Measurements from ENCODE around the gene UQCR10. TPM values are rescaled to one million over a fixed set of nuclear protein-coding genes. Genes with fewer than 3 reads are reported as not detected.

Gene UQCR10
- total RNA-seq, 1 experiment from 2014 or later = 93.7 TPM

DNA sequence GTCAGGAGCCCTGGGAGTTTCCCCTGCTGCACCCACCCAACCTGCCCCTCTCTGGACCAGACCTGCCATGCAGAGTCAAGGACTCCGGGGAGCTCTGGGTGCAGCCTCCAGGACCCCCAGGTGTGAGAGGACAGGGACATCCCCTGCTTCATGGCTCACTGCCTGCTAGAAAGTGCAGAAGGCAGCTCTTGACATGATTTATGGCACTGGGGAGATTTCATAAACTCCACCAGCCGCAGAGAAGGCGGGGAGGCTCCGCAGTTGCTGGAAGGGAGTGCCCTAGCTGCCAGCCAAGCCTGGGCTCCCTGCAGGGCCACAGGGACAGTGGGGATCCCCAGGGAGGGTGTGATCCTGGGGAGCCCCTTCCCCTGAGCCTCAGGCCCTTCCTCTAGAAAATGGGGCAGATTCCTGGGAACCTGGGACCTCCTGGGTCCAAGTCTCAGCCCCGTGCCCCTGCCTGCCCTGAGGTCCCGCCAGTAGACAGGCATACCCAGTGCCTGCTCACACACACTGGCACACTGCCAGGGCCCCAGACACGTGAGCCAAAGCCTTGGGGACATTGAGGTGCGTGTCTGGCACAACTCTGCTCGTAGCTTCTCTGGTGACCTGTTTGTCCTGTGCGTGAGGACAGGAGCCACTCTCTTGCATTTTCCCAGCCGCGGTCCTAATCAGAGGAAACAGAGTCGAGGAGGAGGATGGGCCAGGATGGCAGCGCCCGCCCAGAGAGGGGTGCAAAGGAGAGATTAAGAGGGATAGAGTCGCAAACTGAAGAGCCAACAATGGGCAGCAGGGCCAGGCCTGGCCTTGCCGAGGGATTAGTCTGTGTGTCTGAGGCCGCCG is 33.6 kb upstream of the UQCR10 start:
- Histone ChIP-seq H3K27me3 (ENCODE audit: control insufficient read depth, insufficient read depth, low read length) (no peaks in the 10 kb centered on the region), H3K4me3 (ENCODE audit: low read depth in 2 of 2, low read length in 2 of 2) (no peak overlapping the region), H3K4me1 (ENCODE audit: control insufficient read depth, insufficient read depth, low read length) (peaks cover 2% of the 10 kb centered on the region; the same call in 1 of the 2 replicates), H3K9me3 (ENCODE audit: control insufficient read depth, insufficient read depth, low read depth, low read length) (no peaks in the 10 kb centered on the region), H3K27ac (ENCODE audit: low read length) (no peak overlapping the region), H3K36me3 (ENCODE audit: control insufficient read depth, insufficient read depth, low read length) (no peaks in the 10 kb centered on the region)
- no peak for DNase-seq (ENCODE audit: low read depth, low spot score)
- no TSS peak for BruUV-seq (replicated peaks)
- in situ Hi-C loops (cut with HindIII; ENCODE audit: low pct_unique_long_range_greater_than_20kb, low sequenced_read_pairs) (no loop called here), intact Hi-C loops (cut with micrococcal nuclease; ENCODE audit: unreplicated experiment) (no loop called here)
- CTCF ChIA-PET = no interaction called here
- TF ChIP-seq TCF7L2 (IDR thresholded peaks at IDR 0.05; ENCODE audit: low read depth, low read length) (no peak), POLR2AphosphoS5 (IDR thresholded peaks at IDR 0.05; ENCODE audit: low read depth, low read length) (no peak), SIN3A (IDR thresholded peaks at IDR 0.05; ENCODE audit: borderline replicate concordance, insufficient read depth, low read depth, low read length) (no peak)
- TF ChIP-seq, protein P1, sequence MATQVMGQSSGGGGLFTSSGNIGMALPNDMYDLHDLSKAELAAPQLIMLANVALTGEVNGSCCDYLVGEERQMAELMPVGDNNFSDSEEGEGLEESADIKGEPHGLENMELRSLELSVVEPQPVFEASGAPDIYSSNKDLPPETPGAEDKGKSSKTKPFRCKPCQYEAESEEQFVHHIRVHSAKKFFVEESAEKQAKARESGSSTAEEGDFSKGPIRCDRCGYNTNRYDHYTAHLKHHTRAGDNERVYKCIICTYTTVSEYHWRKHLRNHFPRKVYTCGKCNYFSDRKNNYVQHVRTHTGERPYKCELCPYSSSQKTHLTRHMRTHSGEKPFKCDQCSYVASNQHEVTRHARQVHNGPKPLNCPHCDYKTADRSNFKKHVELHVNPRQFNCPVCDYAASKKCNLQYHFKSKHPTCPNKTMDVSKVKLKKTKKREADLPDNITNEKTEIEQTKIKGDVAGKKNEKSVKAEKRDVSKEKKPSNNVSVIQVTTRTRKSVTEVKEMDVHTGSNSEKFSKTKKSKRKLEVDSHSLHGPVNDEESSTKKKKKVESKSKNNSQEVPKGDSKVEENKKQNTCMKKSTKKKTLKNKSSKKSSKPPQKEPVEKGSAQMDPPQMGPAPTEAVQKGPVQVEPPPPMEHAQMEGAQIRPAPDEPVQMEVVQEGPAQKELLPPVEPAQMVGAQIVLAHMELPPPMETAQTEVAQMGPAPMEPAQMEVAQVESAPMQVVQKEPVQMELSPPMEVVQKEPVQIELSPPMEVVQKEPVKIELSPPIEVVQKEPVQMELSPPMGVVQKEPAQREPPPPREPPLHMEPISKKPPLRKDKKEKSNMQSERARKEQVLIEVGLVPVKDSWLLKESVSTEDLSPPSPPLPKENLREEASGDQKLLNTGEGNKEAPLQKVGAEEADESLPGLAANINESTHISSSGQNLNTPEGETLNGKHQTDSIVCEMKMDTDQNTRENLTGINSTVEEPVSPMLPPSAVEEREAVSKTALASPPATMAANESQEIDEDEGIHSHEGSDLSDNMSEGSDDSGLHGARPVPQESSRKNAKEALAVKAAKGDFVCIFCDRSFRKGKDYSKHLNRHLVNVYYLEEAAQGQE (IDR thresholded peaks at IDR 0.05; ENCODE audit: insufficient read depth in 1 of 2, low read depth in 2 of 2, low read length in 1 of 2) = no peak
- TF ChIP-seq, protein P2, sequence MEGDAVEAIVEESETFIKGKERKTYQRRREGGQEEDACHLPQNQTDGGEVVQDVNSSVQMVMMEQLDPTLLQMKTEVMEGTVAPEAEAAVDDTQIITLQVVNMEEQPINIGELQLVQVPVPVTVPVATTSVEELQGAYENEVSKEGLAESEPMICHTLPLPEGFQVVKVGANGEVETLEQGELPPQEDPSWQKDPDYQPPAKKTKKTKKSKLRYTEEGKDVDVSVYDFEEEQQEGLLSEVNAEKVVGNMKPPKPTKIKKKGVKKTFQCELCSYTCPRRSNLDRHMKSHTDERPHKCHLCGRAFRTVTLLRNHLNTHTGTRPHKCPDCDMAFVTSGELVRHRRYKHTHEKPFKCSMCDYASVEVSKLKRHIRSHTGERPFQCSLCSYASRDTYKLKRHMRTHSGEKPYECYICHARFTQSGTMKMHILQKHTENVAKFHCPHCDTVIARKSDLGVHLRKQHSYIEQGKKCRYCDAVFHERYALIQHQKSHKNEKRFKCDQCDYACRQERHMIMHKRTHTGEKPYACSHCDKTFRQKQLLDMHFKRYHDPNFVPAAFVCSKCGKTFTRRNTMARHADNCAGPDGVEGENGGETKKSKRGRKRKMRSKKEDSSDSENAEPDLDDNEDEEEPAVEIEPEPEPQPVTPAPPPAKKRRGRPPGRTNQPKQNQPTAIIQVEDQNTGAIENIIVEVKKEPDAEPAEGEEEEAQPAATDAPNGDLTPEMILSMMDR (IDR thresholded peaks at IDR 0.05) = no peak
- no peak for ATAC-seq
- POLR2A ChIA-PET = no interaction called here

DNA sequence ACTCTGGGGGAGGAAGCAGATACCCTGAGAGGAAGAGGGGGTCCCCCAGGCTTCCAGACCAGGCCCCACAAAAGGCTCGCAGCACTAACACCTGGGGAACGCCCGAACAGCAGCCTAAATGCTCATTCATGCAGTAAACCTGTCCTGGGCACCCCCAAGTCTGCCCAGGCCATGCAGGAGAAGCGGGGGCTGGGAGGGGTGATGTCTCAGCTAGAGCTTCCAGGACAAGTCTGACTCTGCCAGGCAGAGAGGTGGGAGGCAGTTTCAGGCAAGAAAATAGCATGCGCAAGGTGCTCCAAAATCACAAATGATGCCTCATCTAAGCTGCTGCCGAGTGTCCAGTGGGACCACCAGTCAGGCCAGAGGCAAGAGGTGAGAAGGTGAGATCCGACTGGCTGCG is 32.8 kb upstream of the UQCR10 start:
- intact Hi-C loops (cut with micrococcal nuclease; ENCODE audit: unreplicated experiment) (no loop called here), in situ Hi-C loops (cut with HindIII; ENCODE audit: low pct_unique_long_range_greater_than_20kb, low sequenced_read_pairs) (no loop called here)
- Histone ChIP-seq H3K27ac (ENCODE audit: low read length) (no peak overlapping the region), H3K36me3 (ENCODE audit: control insufficient read depth, insufficient read depth, low read length) (no peaks in the 10 kb centered on the region), H3K4me3 (ENCODE audit: low read depth in 2 of 2, low read length in 2 of 2) (no peak overlapping the region), H3K9me3 (ENCODE audit: control insufficient read depth, insufficient read depth, low read depth, low read length) (no peaks in the 10 kb centered on the region), H3K4me1 (ENCODE audit: control insufficient read depth, insufficient read depth, low read length) (peaks cover 2% of the 10 kb centered on the region; the same call in 1 of the 2 replicates), H3K27me3 (ENCODE audit: control insufficient read depth, insufficient read depth, low read length) (no peaks in the 10 kb centered on the region)
- POLR2A ChIA-PET = no interaction called here
- CTCF ChIA-PET = no interaction called here
- ATAC-seq (no peak), DNase-seq (ENCODE audit: low read depth, low spot score) (no peak)
- TF ChIP-seq, protein P1 (IDR thresholded peaks at IDR 0.05; ENCODE audit: insufficient read depth in 1 of 2, low read depth in 2 of 2, low read length in 1 of 2) = no peak
- TF ChIP-seq, protein P2 (IDR thresholded peaks at IDR 0.05) = no peak
- TF ChIP-seq SIN3A (IDR thresholded peaks at IDR 0.05; ENCODE audit: borderline replicate concordance, insufficient read depth, low read depth, low read length) = no peak
- no peak for TF ChIP-seq TCF7L2 (IDR thresholded peaks at IDR 0.05; ENCODE audit: low read depth, low read length)
- no peak for TF ChIP-seq POLR2AphosphoS5 (IDR thresholded peaks at IDR 0.05; ENCODE audit: low read depth, low read length)
- no TSS peak for BruUV-seq (replicated peaks)

All from Panc1 (cell line).